GM21717 (cell line): ENCODE measurements around the gene PNMA6E.
"Not testable (repeated sequence)": the region's sequence is repeated elsewhere in the genome, so short reads cannot be mapped to it uniquely, and the experiment has no call there.

ENCODE experiments used
- ATAC-seq: cut with Tn5 transposase; IDR thresholded peaks from one replicate; pipeline ENCODE4 v1.9.1; 2021; ENCODE audit warnings: mild to moderate bottlenecking, moderate library complexity; ENCODE audit not compliant: unreplicated experiment

PNMA6E gene

GRCh38 chrX:153387987-153388721 is 13.0 kb downstream of the PNMA6E start:
- ATAC-seq: no peak

DNA sequence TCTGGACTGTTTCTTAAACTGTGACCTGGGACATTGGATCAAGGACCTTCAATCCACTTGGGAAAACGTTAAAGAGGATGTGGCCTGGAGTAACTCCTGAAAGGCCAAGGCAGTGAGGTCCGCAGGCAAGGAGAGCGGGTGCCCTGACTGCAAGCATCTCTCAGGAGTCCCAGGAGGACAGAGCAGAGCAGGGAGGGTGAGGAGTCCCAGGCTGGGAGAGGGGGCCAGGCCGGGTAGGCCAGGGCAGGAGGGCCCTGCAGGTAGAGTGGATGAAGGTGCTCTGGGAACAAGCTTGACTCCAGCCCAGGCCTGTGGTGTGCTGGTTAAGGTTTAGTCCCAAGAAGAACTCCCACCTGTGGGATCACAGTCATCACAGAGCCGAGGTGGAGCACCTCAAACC is 13.8 kb downstream of the PNMA6E start:
- no peak for ATAC-seq

GRCh38 chrX:153386097-153386496 is 15.1 kb downstream of the PNMA6E start:
- no peak for ATAC-seq

- not testable (repeated sequence) for ATAC-seq
Measured at GRCh38 chrX:153384973-153385372, 16.2 kb downstream of the PNMA6E start.

DNA sequence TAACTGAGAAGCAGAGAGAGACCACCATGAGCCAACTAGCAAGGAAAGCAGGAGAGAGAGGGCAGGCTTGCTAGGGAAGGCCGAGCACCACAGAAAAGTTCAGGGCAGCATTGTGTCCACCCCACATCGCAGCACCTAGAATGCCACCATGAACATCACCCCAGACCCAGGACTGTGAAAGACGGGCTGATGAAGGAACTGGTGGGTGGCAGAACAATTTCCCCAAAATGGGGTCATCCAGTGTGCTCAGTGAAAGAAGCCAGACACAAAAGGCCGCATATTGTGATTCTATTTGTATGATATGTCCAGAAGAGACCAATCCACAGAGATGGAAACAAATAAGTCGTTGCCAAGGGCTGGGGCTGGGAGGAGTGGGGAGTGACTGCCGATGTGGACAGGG is 16.8 kb downstream of the PNMA6E start:
- ATAC-seq: no peak

GRCh38 chrX:153382563-153383482 is 18.3 kb downstream of the PNMA6E start:
- ATAC-seq: no peak

GRCh38 chrX:153381684-153382532 is 19.2 kb downstream of the PNMA6E start:
- no peak for ATAC-seq

DNA sequence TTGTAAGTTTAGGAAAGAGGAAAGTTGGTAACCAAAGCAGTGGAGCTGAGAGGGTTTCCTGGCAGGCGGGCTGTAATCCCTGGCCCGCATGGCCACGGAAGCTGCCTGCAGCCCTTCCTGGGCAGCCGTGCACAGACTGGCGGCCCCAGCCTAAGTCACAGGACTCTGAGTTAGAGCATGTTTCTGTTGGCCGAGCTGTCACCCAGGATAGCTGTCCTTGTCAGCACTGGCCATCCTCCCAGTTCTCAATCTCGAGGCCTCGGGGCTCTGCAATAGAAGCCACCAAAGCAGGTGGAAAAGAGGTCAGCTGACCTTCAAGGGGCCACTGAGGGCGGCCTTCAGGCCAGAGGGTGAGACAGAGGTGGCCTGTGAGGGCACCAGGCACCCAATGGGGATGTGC is 20.5 kb downstream of the PNMA6E start:
- ATAC-seq: no peak

GRCh38 chrX:153379971-153380581 is 21.1 kb downstream of the PNMA6E start:
- ATAC-seq: no peak

GRCh38 chrX:153379508-153379907 is 21.6 kb downstream of the PNMA6E start:
- ATAC-seq: no peak

DNA sequence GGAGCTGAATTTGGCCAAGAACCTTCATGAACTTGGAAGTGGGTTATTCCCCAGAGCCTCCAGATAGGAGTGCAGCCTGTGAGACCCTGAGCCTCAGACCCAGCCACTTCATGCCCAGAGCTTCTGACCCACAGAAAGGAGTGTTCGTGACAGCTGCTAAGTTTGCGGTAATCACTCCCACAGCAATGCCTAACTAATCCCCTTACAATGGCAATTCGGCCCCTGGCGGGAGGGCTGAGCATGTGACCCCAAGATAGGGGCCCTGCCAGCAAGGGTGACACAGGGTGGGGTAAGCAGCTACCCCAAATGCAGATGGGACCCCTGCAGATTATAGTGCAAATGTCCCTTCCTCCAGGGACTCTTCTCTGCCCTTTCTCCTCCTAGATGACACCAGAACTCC is 22.5 kb downstream of the PNMA6E start:
- ATAC-seq: no peak

DNA sequence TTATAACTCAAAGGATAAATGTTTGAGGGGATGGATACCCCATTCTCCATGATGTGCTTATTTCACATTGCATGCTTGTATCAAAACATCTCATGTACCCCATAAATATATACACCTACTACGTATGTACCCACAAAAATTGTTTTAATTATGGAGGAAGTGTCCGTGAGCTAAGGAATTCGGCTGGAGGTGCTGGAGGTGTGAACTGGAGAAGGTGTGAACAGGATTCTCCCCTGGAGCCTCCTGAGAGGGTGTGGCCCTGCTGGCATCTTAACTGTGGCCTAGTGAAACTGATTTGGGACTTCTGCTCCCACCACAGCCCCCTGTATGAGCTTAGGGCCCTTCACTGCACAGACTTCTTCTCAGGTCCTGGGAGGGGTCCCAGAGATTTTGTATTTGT is 23.4 kb downstream of the PNMA6E start:
- no peak for ATAC-seq

DNA sequence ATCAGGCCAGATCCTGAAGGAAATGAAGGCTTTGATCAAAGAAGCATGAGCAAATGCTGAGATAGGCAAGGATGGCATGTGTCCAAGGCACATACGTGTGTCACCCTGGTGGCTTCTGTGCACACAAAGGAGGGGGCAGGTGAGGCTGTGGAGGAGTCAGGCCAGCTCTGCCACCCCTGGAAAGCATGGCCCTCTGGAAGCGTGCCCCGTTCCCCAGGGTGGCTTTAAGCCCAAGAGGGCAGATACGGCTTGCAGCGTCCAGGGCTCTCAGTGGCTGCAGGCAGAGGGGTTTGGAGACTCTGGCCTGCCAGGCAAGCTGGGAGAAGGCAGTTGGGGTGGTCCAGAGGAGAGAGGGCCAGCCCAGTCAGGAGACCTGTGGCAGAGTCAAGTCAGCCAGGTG is 25.6 kb downstream of the PNMA6E start:
- ATAC-seq: no peak

GRCh38 chrX:153374426-153374825 is 26.7 kb downstream of the PNMA6E start:
- no peak for ATAC-seq

DNA sequence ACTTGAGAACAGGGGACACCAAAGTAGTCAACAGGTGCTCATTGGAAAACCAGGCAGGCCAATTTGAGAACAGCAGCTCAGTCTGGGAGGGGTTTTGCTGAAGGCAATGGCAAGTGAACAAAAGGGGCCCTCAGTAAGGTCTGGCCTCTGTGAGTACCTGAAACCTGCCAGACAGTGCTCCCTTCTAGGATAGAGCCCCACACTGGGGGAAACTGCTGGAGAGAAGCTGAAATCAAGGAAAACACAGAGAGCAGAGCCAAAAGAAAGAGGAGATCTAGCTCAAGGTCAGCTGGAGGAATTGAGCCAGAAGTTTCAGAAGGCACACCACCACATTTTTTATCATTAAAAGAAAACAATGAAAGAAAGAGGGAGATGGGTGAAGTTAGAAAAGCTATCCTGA is 28.2 kb downstream of the PNMA6E start:
- ATAC-seq: no peak

- ATAC-seq: no peak
Measured at GRCh38 chrX:153371256-153371655, 29.9 kb downstream of the PNMA6E start.

GRCh38 chrX:153370293-153371055 is 30.7 kb downstream of the PNMA6E start:
- no peak for ATAC-seq

GRCh38 chrX:153366878-153367538 is 34.1 kb downstream of the PNMA6E start:
- no peak for ATAC-seq

DNA sequence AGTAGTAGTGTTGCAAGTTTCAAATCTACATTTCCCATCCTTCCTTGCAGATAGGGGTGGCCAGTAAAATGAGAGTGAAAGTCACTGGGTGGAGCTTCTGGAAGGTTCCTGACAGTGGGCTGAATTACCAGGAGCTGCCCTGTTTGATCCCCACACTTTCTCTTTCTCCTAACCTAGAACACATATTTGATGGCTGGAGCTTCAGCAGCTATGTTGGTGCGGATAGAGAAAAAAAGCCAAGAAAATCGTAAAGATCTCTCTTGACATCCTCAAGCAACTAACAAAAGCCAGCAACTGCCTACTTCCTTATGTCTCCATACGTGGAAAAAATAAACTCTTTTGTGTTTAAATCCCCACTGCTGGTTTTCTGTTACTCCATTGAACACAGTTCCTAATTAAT is 35.0 kb downstream of the PNMA6E start:
- no peak for ATAC-seq
